Measurements from ENCODE around the gene PLCD3.

The PLCD3 gene

GRCh38 chr17:45115015-45115625 is 17.2 kb downstream of the PLCD3 start:
- DNase-seq: no peak

DNA sequence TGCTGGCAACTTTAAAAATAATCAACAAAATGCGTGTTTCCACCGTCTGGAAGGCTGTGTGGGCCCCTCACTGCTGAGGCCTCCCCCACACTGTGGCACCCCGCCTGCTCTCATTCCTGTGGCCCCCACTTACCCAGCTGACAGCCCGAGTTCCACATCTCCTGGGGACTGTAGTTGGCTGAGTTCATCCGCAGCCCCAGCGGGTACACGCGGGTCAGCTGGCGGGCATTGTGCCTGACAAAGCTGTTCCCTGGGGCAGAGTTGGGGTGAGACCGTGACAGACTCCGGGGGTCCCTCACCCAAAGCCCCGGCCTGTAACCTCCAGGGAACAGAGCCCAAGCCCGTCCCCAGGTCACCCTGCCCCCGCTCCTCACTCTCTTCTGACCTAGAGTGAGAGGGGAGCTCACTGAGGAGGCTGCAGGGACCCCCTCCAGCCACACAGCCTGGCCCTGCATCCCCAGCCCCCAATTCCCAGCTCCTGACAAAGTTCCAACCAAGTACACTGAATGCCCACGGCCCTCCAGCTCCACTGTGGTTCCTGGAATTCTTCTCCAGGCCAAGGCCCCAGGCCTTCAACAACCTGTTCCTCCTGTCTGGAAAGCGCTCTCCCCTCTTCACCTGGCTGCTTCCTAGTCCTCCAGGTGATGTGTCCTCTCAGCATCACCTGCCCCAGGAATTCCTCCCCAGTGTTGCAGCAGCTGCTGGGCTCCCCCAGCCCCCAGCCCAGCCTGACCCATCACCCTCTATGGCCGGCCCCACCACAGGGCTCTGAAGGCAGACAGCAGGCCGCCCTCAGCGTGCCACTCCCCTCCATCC is 18.0 kb downstream of the PLCD3 start:
- no peak for DNase-seq

DNA sequence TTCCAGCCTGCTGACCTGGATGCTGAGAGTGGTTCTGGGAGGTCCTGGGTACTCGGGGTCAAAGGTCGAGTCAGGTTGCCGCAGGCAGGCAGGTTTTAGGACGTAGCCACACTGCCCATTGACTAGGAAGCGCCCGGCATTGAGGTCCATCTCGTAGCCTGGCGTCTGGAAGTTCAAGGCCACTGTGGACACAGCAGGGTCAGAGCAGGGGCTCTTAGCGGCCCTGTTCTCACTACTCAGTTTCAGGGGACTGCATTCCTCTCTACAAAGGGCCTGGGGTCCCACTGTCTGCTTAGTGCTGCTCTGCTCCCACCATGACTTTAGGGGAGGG is 18.9 kb downstream of the PLCD3 start:
- DNase-seq: no peak

- no peak for DNase-seq
Observed at GRCh38 chr17:45112559-45113423, 19.5 kb downstream of the PLCD3 start.

- DNase-seq: no peak
Observed at GRCh38 chr17:45111850-45112249, 20.5 kb downstream of the PLCD3 start.

DNA sequence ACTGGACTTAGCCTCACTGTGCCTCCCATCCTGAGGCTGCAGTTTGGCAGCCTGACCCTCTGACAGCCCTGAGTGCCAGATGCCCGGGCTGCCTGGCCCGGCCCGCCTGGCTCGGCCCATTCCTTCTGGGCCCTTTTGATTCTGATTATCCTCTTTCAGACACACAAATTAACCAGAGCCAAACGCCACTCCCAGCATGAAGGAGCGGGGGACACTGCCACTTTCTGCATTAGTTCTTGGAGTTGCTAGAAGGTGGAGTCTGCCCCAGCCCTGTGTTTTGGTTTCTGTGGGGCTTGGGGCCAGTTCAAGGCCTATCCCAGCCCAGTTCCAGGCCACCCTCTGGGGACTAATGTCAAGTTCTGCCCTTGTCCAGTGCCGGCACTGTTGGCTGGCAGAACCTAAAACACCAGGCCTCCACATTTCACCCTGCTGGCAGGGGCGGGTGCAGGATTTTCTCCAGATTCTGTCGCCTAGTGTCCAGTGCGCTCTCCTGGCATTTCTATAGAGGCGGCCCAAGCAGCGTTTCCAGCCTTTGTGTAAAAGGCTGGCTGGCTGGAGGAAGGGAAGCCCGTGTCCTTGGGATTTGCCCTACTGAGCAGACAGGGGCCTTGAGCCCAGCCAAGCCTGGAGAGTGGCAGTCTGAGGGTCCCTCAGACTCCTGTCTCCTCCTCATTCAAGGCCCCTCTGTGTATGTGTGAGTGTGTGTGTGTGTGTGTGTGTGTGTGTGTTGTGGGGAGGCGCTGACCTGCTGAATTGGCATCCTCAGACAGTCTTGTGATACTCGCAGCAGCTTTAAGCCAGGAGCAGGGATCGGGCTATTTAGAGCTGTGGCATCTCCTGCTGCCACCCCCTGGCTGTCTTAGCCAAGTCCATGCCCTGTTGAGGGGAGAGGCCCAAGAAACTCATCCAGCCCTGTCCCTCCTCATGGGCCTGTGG is 21.4 kb downstream of the PLCD3 start:
- no peak for DNase-seq

DNA sequence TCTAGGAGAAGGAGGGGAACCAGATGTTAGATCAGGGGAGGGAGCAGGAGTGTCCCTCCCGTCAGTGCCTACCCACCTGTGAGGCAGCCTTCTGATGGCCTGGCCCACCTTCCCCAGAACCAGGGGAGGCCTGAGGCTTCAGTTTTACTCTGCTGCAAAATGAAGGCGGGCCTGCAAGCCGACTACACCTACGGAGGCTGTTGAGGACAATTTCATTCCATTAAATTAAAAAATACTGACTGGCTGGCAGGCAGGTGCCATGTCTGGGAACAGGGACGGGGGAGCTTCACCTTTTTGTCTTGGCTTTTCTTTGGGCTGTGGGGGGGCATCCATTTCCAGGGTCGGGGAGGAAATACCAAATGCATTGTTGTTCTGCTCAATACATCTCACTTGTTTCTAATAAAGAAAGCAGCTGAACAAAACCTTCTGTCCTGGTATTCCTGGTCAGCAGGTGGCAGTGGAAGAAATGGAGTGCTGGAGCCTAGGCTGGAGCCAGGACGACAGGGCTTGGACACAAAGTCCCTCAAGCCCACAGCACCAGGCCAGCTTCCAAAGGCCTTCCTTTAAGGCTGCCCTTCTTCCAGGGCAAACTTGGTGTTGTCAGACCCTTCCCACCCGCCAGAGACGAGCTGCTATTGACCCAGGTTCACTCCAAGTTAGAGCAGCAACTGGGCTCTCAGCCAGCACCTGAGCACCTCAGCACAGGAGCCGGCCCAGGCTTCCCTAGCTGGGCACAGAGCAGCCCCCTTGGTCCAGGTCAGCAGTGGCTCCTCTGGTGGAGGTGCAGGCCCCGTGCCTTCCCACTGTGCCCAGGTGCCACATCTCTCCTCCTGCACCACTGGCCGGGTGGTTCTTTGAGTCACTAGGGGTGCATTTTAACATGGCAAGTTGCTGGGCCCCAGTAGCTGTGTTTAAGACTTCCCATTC is 23.5 kb downstream of the PLCD3 start:
- no peak for DNase-seq

DNA sequence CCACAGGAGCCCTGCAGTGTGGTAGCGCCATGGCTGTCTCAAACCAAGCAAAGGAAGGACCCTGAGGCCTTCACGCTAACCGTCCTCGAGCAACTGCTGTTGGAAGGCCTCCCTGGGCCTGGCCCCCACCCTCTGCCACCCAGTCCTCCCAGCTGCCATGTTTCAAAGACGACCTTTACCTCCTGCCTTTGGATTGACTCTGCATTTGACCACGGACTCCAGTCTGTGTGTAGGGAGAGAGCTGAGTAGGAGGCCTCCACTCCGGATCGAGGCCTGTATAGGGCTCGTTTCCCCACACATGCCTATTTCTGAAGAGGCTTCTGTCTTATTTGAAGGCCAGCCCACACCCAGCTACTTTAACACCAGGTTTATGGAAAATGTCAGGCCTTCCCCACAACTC is 24.3 kb downstream of the PLCD3 start:
- no peak for DNase-seq

- DNase-seq: no peak
Observed at GRCh38 chr17:45107293-45108010, 24.9 kb downstream of the PLCD3 start.

DNA sequence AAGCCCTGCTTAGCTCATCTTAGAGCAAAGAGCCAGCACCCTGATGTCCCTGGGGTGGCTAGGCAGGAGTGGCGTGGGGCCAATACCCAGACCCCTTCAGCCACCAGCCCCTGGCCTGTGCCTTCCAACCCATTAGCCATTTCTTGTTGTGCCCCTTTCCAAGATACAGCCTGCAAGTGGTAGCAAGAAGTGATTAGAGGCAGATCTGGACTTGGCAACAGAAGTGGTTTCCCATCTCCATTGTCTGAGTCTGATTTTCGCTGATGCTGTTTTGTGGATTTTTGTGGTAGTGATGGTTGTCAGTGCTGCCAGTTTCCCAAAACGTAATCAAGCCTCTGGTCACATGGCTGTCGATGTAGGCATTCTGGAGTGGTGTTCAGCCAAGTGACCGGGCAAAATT is 25.7 kb downstream of the PLCD3 start:
- DNase-seq: no peak

- no peak for DNase-seq
Observed at GRCh38 chr17:45106096-45106495, 26.2 kb downstream of the PLCD3 start.

DNA sequence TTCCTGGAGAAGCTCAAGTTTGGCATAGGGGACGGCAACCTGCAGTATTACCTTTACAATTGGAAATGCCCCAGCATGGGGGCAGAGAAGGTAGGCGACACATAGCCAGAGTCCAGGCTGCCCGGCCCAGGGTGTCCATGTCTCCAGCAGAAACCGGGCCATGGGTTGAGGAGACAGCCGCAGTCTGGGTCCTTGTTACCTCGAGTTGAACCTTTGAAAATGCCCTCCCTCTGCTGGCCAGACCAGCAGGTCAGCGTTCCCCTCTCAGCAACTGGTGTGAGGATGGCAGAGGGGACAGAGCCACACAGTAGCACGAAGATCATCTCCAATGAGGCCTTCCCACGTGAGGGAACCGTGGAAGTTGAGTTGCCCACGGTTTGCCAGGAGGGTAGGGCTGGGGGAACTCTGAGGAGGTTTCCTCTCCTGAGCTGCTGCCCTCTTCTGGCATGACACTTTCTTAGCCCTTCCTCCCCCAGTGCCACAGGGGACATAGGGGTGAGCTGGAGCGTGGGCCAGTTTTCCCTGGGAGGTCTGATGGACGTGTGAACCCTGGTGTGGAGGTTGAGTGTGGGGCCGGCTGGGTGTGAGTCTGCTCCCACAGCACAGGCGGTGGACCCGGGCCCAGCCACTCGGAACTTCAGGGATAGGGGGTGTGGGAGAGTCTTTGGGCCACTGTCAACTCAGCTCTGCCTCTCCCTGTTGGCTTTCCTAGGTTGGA is 27.2 kb downstream of the PLCD3 start:
- DNase-seq: no peak

- DNase-seq: no peak
Observed at GRCh38 chr17:45104497-45104896, 27.8 kb downstream of the PLCD3 start.

DNA sequence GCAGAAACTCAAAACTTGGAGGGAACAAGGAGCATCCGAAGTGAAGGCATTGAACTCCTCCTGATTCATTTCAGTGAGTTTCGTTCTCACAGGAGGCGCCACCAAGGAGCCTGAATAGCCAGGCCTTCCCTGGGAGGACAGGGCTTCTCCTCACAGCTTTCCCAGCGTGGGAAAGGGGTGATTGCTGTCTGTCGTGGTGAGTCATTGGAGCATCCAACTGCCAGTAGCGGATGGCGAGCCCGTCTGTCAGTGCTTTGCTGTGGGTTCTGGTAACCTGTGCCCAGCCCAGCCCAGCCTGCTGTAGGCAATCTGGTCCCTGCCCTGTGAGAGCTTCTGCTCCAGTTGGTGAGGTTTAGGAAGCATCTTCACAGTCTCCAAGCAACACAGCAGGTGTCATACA is 28.3 kb downstream of the PLCD3 start:
- no peak for DNase-seq

DNA sequence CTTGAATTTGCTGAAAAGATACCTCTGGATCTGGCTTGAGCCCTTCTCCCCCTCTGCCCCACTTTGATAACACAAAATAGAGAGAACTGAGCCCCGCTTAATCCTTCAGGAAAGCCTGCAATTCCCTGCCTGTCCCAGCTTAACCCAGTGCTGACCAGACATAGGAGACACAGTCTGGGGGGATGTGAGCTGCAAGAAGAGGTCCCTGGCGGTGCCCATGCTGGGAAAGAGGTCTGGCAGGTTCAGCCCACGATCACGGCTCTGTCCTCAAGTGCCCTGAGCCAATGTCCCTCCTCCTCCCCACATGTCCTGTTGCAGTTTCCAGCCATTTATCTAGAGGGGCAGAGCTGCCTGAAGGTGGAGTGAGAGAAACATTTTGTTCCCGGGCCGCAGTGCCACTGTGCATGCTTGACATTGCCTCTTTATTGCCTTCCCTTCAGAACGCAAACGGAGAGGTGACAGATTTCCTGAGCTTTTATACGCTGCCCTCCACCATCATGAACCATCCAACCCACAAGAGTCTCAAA is 29.0 kb downstream of the PLCD3 start:
- no peak for DNase-seq

DNA sequence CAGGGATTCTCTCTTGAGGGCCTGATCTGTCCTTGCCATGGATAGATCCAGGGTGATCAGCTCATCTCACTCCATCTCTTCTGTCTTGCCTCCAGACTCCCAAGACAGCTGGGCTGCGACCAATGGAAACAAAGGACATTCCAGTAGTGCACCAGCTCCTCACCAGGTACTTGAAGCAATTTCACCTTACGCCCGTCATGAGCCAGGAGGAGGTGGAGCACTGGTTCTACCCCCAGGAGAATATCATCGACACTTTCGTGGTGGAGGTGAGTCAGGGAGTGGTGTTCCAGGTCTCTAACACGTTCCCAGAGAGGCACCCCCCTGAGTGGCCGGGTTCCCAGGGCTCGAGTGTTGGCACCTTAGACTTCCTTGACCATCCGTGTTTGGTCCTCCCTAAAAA is 29.5 kb downstream of the PLCD3 start:
- DNase-seq: no peak

GRCh38 chr17:45101883-45102811 is 30.2 kb downstream of the PLCD3 start:
- no peak for DNase-seq

DNA sequence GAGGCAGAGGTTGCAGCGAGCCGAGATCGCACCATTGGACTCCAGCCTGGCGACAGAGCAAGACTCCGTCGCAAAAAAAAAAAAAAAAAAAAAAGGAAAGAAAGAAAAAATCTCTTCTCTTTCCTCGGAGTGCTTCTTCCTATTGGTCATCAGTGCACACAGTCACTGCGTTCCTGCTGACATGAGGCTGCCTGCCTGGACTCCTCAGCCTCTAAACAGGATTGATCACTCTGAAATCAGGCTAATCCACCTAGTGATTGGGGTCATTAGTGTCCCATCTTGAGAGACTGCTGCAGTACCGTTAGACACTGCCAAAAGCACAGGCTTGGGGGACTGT is 30.8 kb downstream of the PLCD3 start:
- DNase-seq: no peak

All from stimulated activated CD4-positive, alpha-beta T cell treated with anti-CD3 and anti-CD28 coated beads, Interleukin-4, amount 100 ng/mL, for 1 hour (primary cell).